Mammary epithelial cell (primary cell): ENCODE measurements around the gene NT5C2.
"Not testable (repeated sequence)": the region's sequence is repeated elsewhere in the genome, so short reads cannot be mapped to it uniquely, and the experiment has no call there.

Experiments used
- EZH2 ChIP-seq: IDR thresholded peaks from 2 replicates; pipeline ENCODE4 v1.6.1; 2012; ENCODE audit warnings: low read length, inconsistent platforms, borderline replicate concordance
- TF ChIP-seq, protein P1 (sequence below), 2 donors: IDR thresholded peaks in 1 of 2; conservative IDR thresholded peaks in 1 of 2; 2 replicates each; pipeline ENCODE4 v1.5.1; 2011 to 2012; ENCODE audit warnings: inconsistent platforms in 2 of 2, low read length in 2 of 2, mild to moderate bottlenecking in 2 of 2, control low read depth in 1 of 2, low read depth in 1 of 2; ENCODE audit not compliant: insufficient read depth in 1 of 2; ENCODE audit errors: extremely low read depth in 1 of 2

DNA sequence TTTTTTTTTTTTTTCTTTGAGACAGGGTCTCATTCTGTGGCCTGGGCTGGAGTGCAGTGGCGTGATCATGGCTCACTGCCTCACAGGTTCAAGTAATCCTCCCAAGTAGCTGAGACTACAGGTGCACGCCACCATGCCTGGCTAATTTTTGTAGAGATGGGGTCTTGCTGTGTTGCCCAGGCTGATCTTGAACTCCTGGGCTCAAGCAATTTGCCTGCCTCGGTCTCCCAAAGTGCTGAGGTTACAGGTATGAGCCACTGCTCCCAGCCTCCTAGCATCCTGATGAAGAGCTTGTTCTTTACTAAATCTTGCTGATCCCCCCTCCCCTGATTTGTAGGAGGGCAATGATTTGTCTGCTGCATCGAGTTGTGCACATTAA is 126.0 kb downstream of the NT5C2 start:
- TF ChIP-seq EZH2, result not testable (repeated sequence)
- TF ChIP-seq, protein P1, sequence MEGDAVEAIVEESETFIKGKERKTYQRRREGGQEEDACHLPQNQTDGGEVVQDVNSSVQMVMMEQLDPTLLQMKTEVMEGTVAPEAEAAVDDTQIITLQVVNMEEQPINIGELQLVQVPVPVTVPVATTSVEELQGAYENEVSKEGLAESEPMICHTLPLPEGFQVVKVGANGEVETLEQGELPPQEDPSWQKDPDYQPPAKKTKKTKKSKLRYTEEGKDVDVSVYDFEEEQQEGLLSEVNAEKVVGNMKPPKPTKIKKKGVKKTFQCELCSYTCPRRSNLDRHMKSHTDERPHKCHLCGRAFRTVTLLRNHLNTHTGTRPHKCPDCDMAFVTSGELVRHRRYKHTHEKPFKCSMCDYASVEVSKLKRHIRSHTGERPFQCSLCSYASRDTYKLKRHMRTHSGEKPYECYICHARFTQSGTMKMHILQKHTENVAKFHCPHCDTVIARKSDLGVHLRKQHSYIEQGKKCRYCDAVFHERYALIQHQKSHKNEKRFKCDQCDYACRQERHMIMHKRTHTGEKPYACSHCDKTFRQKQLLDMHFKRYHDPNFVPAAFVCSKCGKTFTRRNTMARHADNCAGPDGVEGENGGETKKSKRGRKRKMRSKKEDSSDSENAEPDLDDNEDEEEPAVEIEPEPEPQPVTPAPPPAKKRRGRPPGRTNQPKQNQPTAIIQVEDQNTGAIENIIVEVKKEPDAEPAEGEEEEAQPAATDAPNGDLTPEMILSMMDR (conservative IDR thresholded peaks at IDR 0.05 in 1 of 2, IDR thresholded peaks at IDR 0.05 in 1 of 2; ENCODE audit: extremely low read depth in 1 of 2, insufficient read depth in 1 of 2, low read depth in 1 of 2, low read length in 2 of 2), result not testable (repeated sequence)
